ENCODE measurements around the gene MAG. TPM values are rescaled to one million over a fixed set of nuclear protein-coding genes. Genes with fewer than 3 reads are reported as not detected.

MAG gene
- total RNA-seq, 4 donors from 2014 or later = 0.65 to 2.4 (median 1.2) TPM; not detected in 1

DNA sequence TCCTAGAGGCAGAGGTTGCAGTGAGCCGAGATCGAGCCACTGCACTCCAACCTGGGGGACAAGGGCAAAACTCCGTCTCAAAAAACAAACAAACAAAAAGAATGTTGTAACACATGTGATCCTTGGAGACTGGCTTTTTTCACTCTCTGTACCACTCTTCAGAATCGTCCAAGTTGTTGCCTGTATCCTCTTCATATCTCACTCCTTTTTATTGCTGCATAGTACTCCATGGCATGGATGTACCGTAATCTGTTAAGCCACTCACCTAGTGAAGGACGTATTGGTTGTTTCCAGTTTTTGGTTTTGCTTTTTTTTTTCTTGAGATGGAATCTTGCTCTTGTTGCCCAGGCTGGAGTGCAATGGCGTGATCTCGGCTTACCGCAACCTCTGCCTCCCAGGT, 30.1 kb downstream of the MAG start:
- H3K27ac ChIP-seq (replicated peaks in 1 of 4) = no peak overlapping the region
- DNase-seq (ENCODE audit: extremely low spot score) = no peak
- H3K4me3 ChIP-seq = no peak overlapping the region
- H3K9me3 ChIP-seq = peaks cover 0 to 10% (median 5%) of the 10 kb centered on the region in 4 donors
- intact Hi-C loops (cut with DNase I) = no loop called here
- TF ChIP-seq CTCF (IDR thresholded peaks at IDR 0.05) (no peak), EP300 (IDR thresholded peaks at IDR 0.05) (no peak), POLR2A (IDR thresholded peaks at IDR 0.05; ENCODE audit: low read depth) (no peak), POLR2AphosphoS5 (IDR thresholded peaks at IDR 0.05) (no peak)
- no peaks in the 10 kb centered on the region for H3K36me3 ChIP-seq
- peaks cover 0 to 20% (median 0%) of the 10 kb centered on the region in 4 donors for H3K27me3 ChIP-seq
- H3K4me1 ChIP-seq = peaks cover 0 to 8% (median 0%) of the 10 kb centered on the region in 4 donors
- WGBS = 96% methylated on average over 9 of the region's 9 CpGs

GRCh38 chr19:35327642-35328041, 35.7 kb downstream of the MAG start:
- Histone ChIP-seq H3K9me3 (no peaks in the 10 kb centered on the region), H3K36me3 (no peaks in the 10 kb centered on the region), H3K4me1 (no peaks in the 10 kb centered on the region), H3K4me3 (no peak overlapping the region), H3K27ac (replicated peaks in 1 of 4) (no peak overlapping the region), H3K27me3 (peaks cover 0 to 48% (median 0%) of the 10 kb centered on the region in 4 donors)
- TF ChIP-seq POLR2A (IDR thresholded peaks at IDR 0.05; ENCODE audit: low read depth) (no peak), POLR2AphosphoS5 (IDR thresholded peaks at IDR 0.05) (no peak), EP300 (IDR thresholded peaks at IDR 0.05) (no peak), CTCF (IDR thresholded peaks at IDR 0.05) (no peak)
- intact Hi-C loops (cut with DNase I) = no loop called here
- no peak for DNase-seq (ENCODE audit: extremely low spot score)
- 74% methylated on average over 4 of the region's 4 CpGs for WGBS

GRCh38 chr19:35328851-35329285, 36.9 kb downstream of the MAG start, which contains the start of gene CD22:
TSS of gene CD22 (plus strand) at chr19:35329187. CDS start at chr19:35332041, 2,854 bp downstream.
- intact Hi-C loops (cut with DNase I) = no loop called here
- WGBS = 83% methylated on average over 12 of the region's 12 CpGs
- no peak for DNase-seq (ENCODE audit: extremely low spot score)
- no peaks in the 10 kb centered on the region for H3K4me1 ChIP-seq
- no peaks in the 10 kb centered on the region for H3K9me3 ChIP-seq
- no peak for TF ChIP-seq POLR2A (IDR thresholded peaks at IDR 0.05; ENCODE audit: low read depth)
- TF ChIP-seq EP300 (IDR thresholded peaks at IDR 0.05) = no peak
- no peak for TF ChIP-seq POLR2AphosphoS5 (IDR thresholded peaks at IDR 0.05)
- no peak for TF ChIP-seq CTCF (IDR thresholded peaks at IDR 0.05)
- H3K27ac ChIP-seq (replicated peaks in 1 of 4) = no peak within 1 kb of the TSS
- H3K36me3 ChIP-seq = no peaks in the 10 kb centered on the region
- H3K4me3 ChIP-seq = no peak within 1 kb of the TSS
- H3K27me3 ChIP-seq = peaks cover 0 to 60% (median 0%) of the 10 kb centered on the region in 4 donors

DNA sequence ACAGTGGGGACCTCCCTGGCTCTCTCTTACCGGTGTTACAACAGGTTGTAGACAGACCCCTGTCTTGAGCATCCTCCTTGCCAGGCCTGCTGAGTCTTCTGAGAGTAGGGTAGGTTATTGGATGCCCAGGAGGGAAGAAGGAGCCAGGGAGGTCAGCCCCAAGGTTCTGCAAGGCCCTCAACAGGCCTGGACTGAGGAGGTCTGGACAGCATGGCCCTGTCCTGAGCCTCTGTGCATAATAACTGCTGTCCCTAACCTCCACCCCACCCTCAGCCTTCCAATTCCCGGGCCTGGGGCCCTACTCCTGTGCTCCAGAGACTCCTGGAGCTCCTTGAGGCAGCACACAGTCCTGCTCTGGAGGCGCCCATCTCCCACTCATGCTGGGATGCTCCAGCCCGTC, 37.4 kb downstream of the MAG start:
- H3K9me3 ChIP-seq = no peaks in the 10 kb centered on the region
- DNase-seq (ENCODE audit: extremely low spot score) = no peak
- TF ChIP-seq CTCF (IDR thresholded peaks at IDR 0.05) = no peak
- TF ChIP-seq EP300 (IDR thresholded peaks at IDR 0.05) = no peak
- TF ChIP-seq POLR2AphosphoS5 (IDR thresholded peaks at IDR 0.05) = no peak
- TF ChIP-seq POLR2A (IDR thresholded peaks at IDR 0.05; ENCODE audit: low read depth) = no peak
- H3K27me3 ChIP-seq = peaks cover 0 to 65% (median 0%) of the 10 kb centered on the region in 4 donors
- H3K4me1 ChIP-seq = no peaks in the 10 kb centered on the region
- 86% methylated on average over 4 of the region's 4 CpGs for WGBS
- intact Hi-C loops (cut with DNase I) = no loop called here
- H3K27ac ChIP-seq (replicated peaks in 1 of 4) = no peak overlapping the region
- no peak overlapping the region for H3K4me3 ChIP-seq
- H3K36me3 ChIP-seq = no peaks in the 10 kb centered on the region

GRCh38 chr19:35330475-35330874, 38.5 kb downstream of the MAG start:
- H3K27ac ChIP-seq (replicated peaks in 1 of 4) = no peak overlapping the region
- H3K4me1 ChIP-seq = no peaks in the 10 kb centered on the region
- TF ChIP-seq EP300 (IDR thresholded peaks at IDR 0.05) (no peak), POLR2AphosphoS5 (IDR thresholded peaks at IDR 0.05) (no peak), CTCF (IDR thresholded peaks at IDR 0.05) (no peak), POLR2A (IDR thresholded peaks at IDR 0.05; ENCODE audit: low read depth) (no peak)
- intact Hi-C loops (cut with DNase I) = no loop called here
- no peaks in the 10 kb centered on the region for H3K36me3 ChIP-seq
- no peak overlapping the region for H3K4me3 ChIP-seq
- 56% methylated on average over 7 of the region's 7 CpGs for WGBS
- no peak for DNase-seq (ENCODE audit: extremely low spot score)
- peaks cover 0 to 67% (median 0%) of the 10 kb centered on the region in 4 donors for H3K27me3 ChIP-seq
- H3K9me3 ChIP-seq = no peaks in the 10 kb centered on the region

Data from esophagus muscularis mucosa (tissue), 4 donors.